Renal pelvis (tissue), 4 donors: Measurements from ENCODE around the gene NRROS. TPM values are rescaled to one million over a fixed set of nuclear protein-coding genes. Genes with fewer than 3 reads are reported as not detected.
"Not testable (repeated sequence)": the region's sequence is repeated elsewhere in the genome, so short reads cannot be mapped to it uniquely, and the experiment has no call there.

ENCODE experiments used
- DNase-seq: peaks from one replicate; pipeline ENCODE4 v3.0.0-alpha.2; 2013
- polyA plus RNA-seq, 3 donors: library from polyadenylated mRNA; unstranded; fragments of 120-200 nt; gene quantifications; one replicate each; pipeline ENCODE4 v1.2.1, GENCODE V29; 2013; ENCODE audit not compliant: insufficient read length in 3 of 3

Gene NRROS
- polyA plus RNA-seq, 3 donors: 2.6 to 4.2 (median 3.9) TPM

GRCh38 chr3:196621611-196622010, 17.9 kb upstream of the NRROS start:
- DNase-seq: no peak

- no peak for DNase-seq
Observed at GRCh38 chr3:196624067-196624790, 15.3 kb upstream of the NRROS start.

GRCh38 chr3:196624907-196625306, 14.6 kb upstream of the NRROS start:
- no peak for DNase-seq

- DNase-seq: no peak
Observed at GRCh38 chr3:196625331-196625730, 14.2 kb upstream of the NRROS start.

- DNase-seq: no peak
Observed at GRCh38 chr3:196627918-196628231, 11.6 kb upstream of the NRROS start.

- DNase-seq: no peak
Observed at GRCh38 chr3:196629228-196629627, 10.3 kb upstream of the NRROS start.

GRCh38 chr3:196631682-196632045, 7.8 kb upstream of the NRROS start:
- DNase-seq: no peak

- peak; percentile 88 for DNase-seq
Observed at GRCh38 chr3:196632046-196632751, 7.3 kb upstream of the NRROS start.

GRCh38 chr3:196633555-196634151, 5.8 kb upstream of the NRROS start:
- DNase-seq: no peak

GRCh38 chr3:196634224-196634623, 5.3 kb upstream of the NRROS start:
- no peak for DNase-seq

GRCh38 chr3:196634829-196635228, 4.7 kb upstream of the NRROS start:
- DNase-seq: no peak

GRCh38 chr3:196636369-196637349, 2.8 kb upstream of the NRROS start:
- DNase-seq: no peak

- not testable (repeated sequence) for DNase-seq
Observed at GRCh38 chr3:196637941-196638340, 1.6 kb upstream of the NRROS start.

GRCh38 chr3:196638861-196639482, 522 bp upstream of the NRROS start:
- DNase-seq: no peak

- no peak for DNase-seq
Observed at GRCh38 chr3:196640297-196641018, 964 bp downstream of the NRROS start.

GRCh38 chr3:196641333-196642054, 2.0 kb downstream of the NRROS start:
- no peak for DNase-seq

- DNase-seq: no peak
Observed at GRCh38 chr3:196642434-196642833, 2.9 kb downstream of the NRROS start.

- DNase-seq: no peak
Observed at GRCh38 chr3:196643201-196643749, 3.8 kb downstream of the NRROS start.

- DNase-seq: no peak
Observed at GRCh38 chr3:196643761-196644160, 4.3 kb downstream of the NRROS start.

GRCh38 chr3:196645096-196645495, 5.6 kb downstream of the NRROS start:
- no peak for DNase-seq
